Measurements from ENCODE around the gene NCBP2L. TPM values are rescaled to one million over a fixed set of nuclear protein-coding genes. Genes with fewer than 3 reads are reported as not detected.

The NCBP2L gene
- total and polyA plus RNA-seq, 2 donors (not counting 1 experiment from before 2014, with no cell fraction given), result not detected

GRCh38 chrX:107733686-107734085 lies 43.8 kb upstream of the NCBP2L start:
- no peak overlapping the region for H2AFZ ChIP-seq (ENCODE audit: low read length)
- no peaks in the 10 kb centered on the region for H3K9me3 ChIP-seq (ENCODE audit: control insufficient read depth, insufficient read depth, low read depth, low read length)
- no peaks in the 10 kb centered on the region for H3K79me2 ChIP-seq (ENCODE audit: control insufficient read depth, insufficient read depth, low read length)
- H3K4me1 ChIP-seq (ENCODE audit: control insufficient read depth, extremely low read depth, insufficient read depth, low read length), result no peaks in the 10 kb centered on the region
- H4K20me1 ChIP-seq (ENCODE audit: control insufficient read depth, extremely low read depth, insufficient read depth, low read length), result no peaks in the 10 kb centered on the region
- H3K27me3 ChIP-seq (ENCODE audit: control insufficient read depth, insufficient read depth, low read length), result no peaks in the 10 kb centered on the region
- no peaks in the 10 kb centered on the region for H3K36me3 ChIP-seq (ENCODE audit: control insufficient read depth, insufficient read depth, low read length)
- no peak for DNase-seq (ENCODE audit: low read depth in 2 of 2)
- no peak overlapping the region for H3K4me2 ChIP-seq (ENCODE audit: extremely low read depth, insufficient read depth, low read length)
- H3K27ac ChIP-seq (ENCODE audit: insufficient read depth, low read length), result no peak overlapping the region
- no peak overlapping the region for H3K9ac ChIP-seq (ENCODE audit: insufficient read depth, low read length)
- no peak overlapping the region for H3K4me3 ChIP-seq (replicated peaks in 1 of 4; ENCODE audit: control extremely low read depth in 1 of 4, insufficient read depth in 1 of 4, low read depth in 3 of 4, low read length in 4 of 4)
- TF ChIP-seq, protein P1, sequence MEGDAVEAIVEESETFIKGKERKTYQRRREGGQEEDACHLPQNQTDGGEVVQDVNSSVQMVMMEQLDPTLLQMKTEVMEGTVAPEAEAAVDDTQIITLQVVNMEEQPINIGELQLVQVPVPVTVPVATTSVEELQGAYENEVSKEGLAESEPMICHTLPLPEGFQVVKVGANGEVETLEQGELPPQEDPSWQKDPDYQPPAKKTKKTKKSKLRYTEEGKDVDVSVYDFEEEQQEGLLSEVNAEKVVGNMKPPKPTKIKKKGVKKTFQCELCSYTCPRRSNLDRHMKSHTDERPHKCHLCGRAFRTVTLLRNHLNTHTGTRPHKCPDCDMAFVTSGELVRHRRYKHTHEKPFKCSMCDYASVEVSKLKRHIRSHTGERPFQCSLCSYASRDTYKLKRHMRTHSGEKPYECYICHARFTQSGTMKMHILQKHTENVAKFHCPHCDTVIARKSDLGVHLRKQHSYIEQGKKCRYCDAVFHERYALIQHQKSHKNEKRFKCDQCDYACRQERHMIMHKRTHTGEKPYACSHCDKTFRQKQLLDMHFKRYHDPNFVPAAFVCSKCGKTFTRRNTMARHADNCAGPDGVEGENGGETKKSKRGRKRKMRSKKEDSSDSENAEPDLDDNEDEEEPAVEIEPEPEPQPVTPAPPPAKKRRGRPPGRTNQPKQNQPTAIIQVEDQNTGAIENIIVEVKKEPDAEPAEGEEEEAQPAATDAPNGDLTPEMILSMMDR (conservative IDR thresholded peaks at IDR 0.05 in 1 of 2, IDR thresholded peaks at IDR 0.05 in 1 of 2; ENCODE audit: low read depth in 1 of 2, low read length in 2 of 2), result no peak
- TF ChIP-seq EZH2 (IDR thresholded peaks at IDR 0.05; ENCODE audit: low read length, missing control alignments), result no peak

GRCh38 chrX:107734646-107735045 lies 42.9 kb upstream of the NCBP2L start:
- Histone ChIP-seq H3K4me3 (replicated peaks in 1 of 4; ENCODE audit: control extremely low read depth in 1 of 4, insufficient read depth in 1 of 4, low read depth in 3 of 4, low read length in 4 of 4) (no peak overlapping the region), H2AFZ (ENCODE audit: low read length) (no peak overlapping the region), H3K4me1 (ENCODE audit: control insufficient read depth, extremely low read depth, insufficient read depth, low read length) (no peaks in the 10 kb centered on the region), H3K27ac (ENCODE audit: insufficient read depth, low read length) (no peak overlapping the region), H3K79me2 (ENCODE audit: control insufficient read depth, insufficient read depth, low read length) (no peaks in the 10 kb centered on the region), H3K9ac (ENCODE audit: insufficient read depth, low read length) (no peak overlapping the region), H4K20me1 (ENCODE audit: control insufficient read depth, extremely low read depth, insufficient read depth, low read length) (no peaks in the 10 kb centered on the region), H3K4me2 (ENCODE audit: extremely low read depth, insufficient read depth, low read length) (no peak overlapping the region), H3K27me3 (ENCODE audit: control insufficient read depth, insufficient read depth, low read length) (no peaks in the 10 kb centered on the region), H3K36me3 (ENCODE audit: control insufficient read depth, insufficient read depth, low read length) (no peaks in the 10 kb centered on the region), H3K9me3 (ENCODE audit: control insufficient read depth, insufficient read depth, low read depth, low read length) (no peaks in the 10 kb centered on the region)
- no peak for TF ChIP-seq EZH2 (IDR thresholded peaks at IDR 0.05; ENCODE audit: low read length, missing control alignments)
- TF ChIP-seq, protein P1 (conservative IDR thresholded peaks at IDR 0.05 in 1 of 2, IDR thresholded peaks at IDR 0.05 in 1 of 2; ENCODE audit: low read depth in 1 of 2, low read length in 2 of 2), result no peak
- DNase-seq (ENCODE audit: low read depth in 2 of 2), result no peak

DNA sequence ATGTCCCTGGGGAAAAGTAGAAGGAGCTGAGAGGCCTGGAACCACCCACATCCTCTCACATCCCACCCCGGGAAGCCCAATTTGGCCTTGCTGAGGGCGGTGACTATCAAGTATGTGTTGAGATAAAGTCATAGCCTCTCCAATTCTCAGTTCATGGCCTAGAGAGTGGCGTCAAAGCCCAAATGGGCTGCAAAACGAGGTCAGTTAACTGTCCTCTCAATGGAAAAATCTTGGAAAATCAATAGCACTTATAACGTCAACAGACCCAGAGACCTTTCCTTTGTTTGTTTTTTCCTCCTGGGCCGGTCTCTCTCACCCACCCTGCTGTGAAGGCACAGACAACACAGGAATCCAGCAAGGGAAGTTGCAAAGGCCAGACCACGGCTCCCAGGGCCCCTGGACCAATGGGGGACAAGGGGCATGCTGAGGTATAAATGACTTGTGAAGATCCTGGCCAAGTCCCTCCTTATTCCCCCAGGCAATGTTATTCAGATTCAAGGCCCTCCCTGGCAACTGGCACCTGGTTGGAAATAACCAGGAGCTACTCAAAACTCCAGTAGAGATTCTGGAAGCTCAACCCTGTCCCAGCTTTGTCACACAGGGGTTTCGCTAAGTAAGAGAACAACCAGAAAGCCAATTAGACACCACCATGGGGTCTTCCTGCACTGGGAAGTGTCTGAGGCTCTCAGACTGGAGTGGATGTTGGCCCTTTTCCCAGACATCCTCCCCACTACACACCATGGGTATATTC lies 40.6 kb upstream of the NCBP2L start:
- Histone ChIP-seq H3K27ac (ENCODE audit: insufficient read depth, low read length) (no peak overlapping the region), H3K4me2 (ENCODE audit: extremely low read depth, insufficient read depth, low read length) (no peak overlapping the region), H2AFZ (ENCODE audit: low read length) (no peak overlapping the region), H4K20me1 (ENCODE audit: control insufficient read depth, extremely low read depth, insufficient read depth, low read length) (no peaks in the 10 kb centered on the region), H3K4me1 (ENCODE audit: control insufficient read depth, extremely low read depth, insufficient read depth, low read length) (no peaks in the 10 kb centered on the region), H3K79me2 (ENCODE audit: control insufficient read depth, insufficient read depth, low read length) (no peaks in the 10 kb centered on the region), H3K36me3 (ENCODE audit: control insufficient read depth, insufficient read depth, low read length) (no peaks in the 10 kb centered on the region), H3K9me3 (ENCODE audit: control insufficient read depth, insufficient read depth, low read depth, low read length) (no peaks in the 10 kb centered on the region), H3K4me3 (replicated peaks in 1 of 4; ENCODE audit: control extremely low read depth in 1 of 4, insufficient read depth in 1 of 4, low read depth in 3 of 4, low read length in 4 of 4) (no peak overlapping the region), H3K27me3 (ENCODE audit: control insufficient read depth, insufficient read depth, low read length) (peaks cover 5% of the 10 kb centered on the region), H3K9ac (ENCODE audit: insufficient read depth, low read length) (no peak overlapping the region)
- TF ChIP-seq, protein P1 (conservative IDR thresholded peaks at IDR 0.05 in 1 of 2, IDR thresholded peaks at IDR 0.05 in 1 of 2; ENCODE audit: low read depth in 1 of 2, low read length in 2 of 2), result no peak
- no peak for TF ChIP-seq EZH2 (IDR thresholded peaks at IDR 0.05; ENCODE audit: low read length, missing control alignments)
- DNase-seq (ENCODE audit: low read depth in 2 of 2), result no peak
